A673 (cell line): Measurements from ENCODE around the gene INPP4B. TPM values are rescaled to one million over a fixed set of nuclear protein-coding genes. Genes with fewer than 3 reads are reported as not detected.

ENCODE experiments used
- BruUV-seq: library from RNA; stranded (reverse); fragments of 400-500 nt; replicated peaks from 2 replicates; lab custom pipeline; 2021; lab: Mats Ljungman, UMichigan
- CTCF ChIA-PET: fragments of 300-600 bp; sonication (Branson Sonifier 250); formaldehyde crosslinking; loops from one replicate; lab custom pipeline; 2022; ENCODE audit warnings: antibody characterized with exemption; lab: Charles Lee
- POLR2A ChIA-PET: fragments of 300-600 bp; sonication (Branson Sonifier 250); formaldehyde crosslinking; loops from one replicate; lab custom pipeline; 2022; ENCODE audit warnings: antibody characterized with exemption; ENCODE audit not compliant: low non-redundant PET; lab: Charles Lee
- DNase-seq: peaks from one replicate; pipeline ENCODE4 v3.0.0-alpha.2; 2015; ENCODE audit warnings: low spot score
- H3K27ac ChIP-seq: fragments of 200-600 bp; sonication (generic); 2 replicates; pipeline ENCODE4 v1.5.1; 2016; ENCODE audit warnings: mixed run types, low read depth, mild to moderate bottlenecking, mixed read lengths, antibody characterized with exemption, low read length; ENCODE audit not compliant: poor library complexity, severe bottlenecking
- H3K27me3 ChIP-seq: fragments of 200-600 bp; sonication (generic); replicated peaks from 2 replicates; pipeline ENCODE4 v1.6.1; 2017; ENCODE audit warnings: mixed run types, low read depth, mild to moderate bottlenecking, mixed read lengths, antibody characterized with exemption, low read length; ENCODE audit not compliant: insufficient read depth, poor library complexity
- H3K36me3 ChIP-seq: fragments of 200-600 bp; sonication (generic); 2 replicates; pipeline ENCODE4 v1.6.1; 2016; ENCODE audit warnings: mixed run types, mild to moderate bottlenecking, mixed read lengths, antibody characterized with exemption, low read length; ENCODE audit not compliant: insufficient read depth, poor library complexity, severe bottlenecking
- H3K4me1 ChIP-seq: fragments of 200-600 bp; sonication (generic); 2 replicates; pipeline ENCODE4 v1.6.1; 2017; ENCODE audit warnings: mixed run types, mild to moderate bottlenecking, mixed read lengths, antibody characterized with exemption, low read length; ENCODE audit not compliant: insufficient read depth, poor library complexity, severe bottlenecking
- H3K4me3 ChIP-seq: fragments of 200-600 bp; sonication (generic); 2 replicates; pipeline ENCODE4 v1.5.1; 2016; ENCODE audit warnings: low read depth, mixed run types, mild to moderate bottlenecking, mixed read lengths, low read length; ENCODE audit not compliant: poor library complexity, severe bottlenecking
- H3K9me3 ChIP-seq: fragments of 200-600 bp; sonication (generic); 2 replicates; pipeline ENCODE4 v1.6.1; 2016; ENCODE audit warnings: mixed run types, low read depth, mild to moderate bottlenecking, mixed read lengths, antibody characterized with exemption, low read length; ENCODE audit not compliant: poor library complexity, severe bottlenecking
- CTCF ChIP-seq: fragments of 300-800, 200-600 bp; sonication (generic); conservative IDR thresholded peaks from 2 replicates; pipeline ENCODE4 v1.5.1; 2017; ENCODE audit warnings: low read depth, mild to moderate bottlenecking, antibody characterized with exemption, low read length, moderate library complexity, mixed read lengths
- EZH2 ChIP-seq: fragments of 200-600 bp; sonication (generic); IDR thresholded peaks from 2 replicates; pipeline ENCODE4 v1.6.1; 2017; ENCODE audit warnings: borderline replicate concordance, low read depth, mild to moderate bottlenecking, mixed read lengths, antibody characterized with exemption, low read length; ENCODE audit not compliant: poor library complexity, severe bottlenecking
- intact Hi-C: fragments of 100-400 bp; cut with micrococcal nuclease; formaldehyde crosslinking; loops from one replicate; pipeline ENCODE4 v1.10.0; 2022; ENCODE audit not compliant: unreplicated experiment
- total RNA-seq: library from RNA; stranded (reverse); gene quantifications from 2 replicates; pipeline ENCODE4 v1.2.3, GENCODE V29; 2021

Gene INPP4B
- total RNA-seq, 1 experiment from 2014 or later = 13.1 TPM

- intact Hi-C loops = no loop called here
- ChIA-PET POLR2A (no interaction called here), CTCF (no interaction called here)
- TF ChIP-seq CTCF = no peak
- no peak for TF ChIP-seq EZH2
- Histone ChIP-seq H3K4me3 (no peak overlapping the region), H3K4me1 (no peaks in the 10 kb centered on the region), H3K9me3 (no peaks in the 10 kb centered on the region), H3K36me3 (no peaks in the 10 kb centered on the region), H3K27me3 (no peaks in the 10 kb centered on the region), H3K27ac (no peak overlapping the region)
- no TSS peak for BruUV-seq
- DNase-seq = no peak
Measured at GRCh38 chr4:142341268-142341667, 504.8 kb downstream of the INPP4B start.

- Histone ChIP-seq H3K36me3 (no peaks in the 10 kb centered on the region), H3K4me3 (no peak overlapping the region), H3K27ac (no peak overlapping the region), H3K4me1 (no peaks in the 10 kb centered on the region), H3K27me3 (no peaks in the 10 kb centered on the region), H3K9me3 (no peaks in the 10 kb centered on the region)
- intact Hi-C loops = no loop called here
- BruUV-seq = no TSS peak
- no peak for DNase-seq
- ChIA-PET POLR2A (interaction anchor here (0.6 kb wide), 1 partner anchor 363 kb away, joined by 10 read pairs; no protein-coding TSS in a partner anchor), CTCF (no interaction called here)
- no peak for TF ChIP-seq CTCF
- no peak for TF ChIP-seq EZH2
Measured at GRCh38 chr4:142339053-142339452, 507.0 kb downstream of the INPP4B start.

- DNase-seq = no peak
- no peaks in the 10 kb centered on the region for H3K27me3 ChIP-seq
Measured at GRCh38 chr4:142336251-142336934, 509.7 kb downstream of the INPP4B start.

More at GRCh38 chr4:142336251-142336934, 509.7 kb downstream of the INPP4B start:
- Histone ChIP-seq H3K4me1 (peaks cover 5% of the 10 kb centered on the region), H3K9me3 (no peaks in the 10 kb centered on the region), H3K27ac (no peak overlapping the region), H3K4me3 (no peak overlapping the region), H3K36me3 (no peaks in the 10 kb centered on the region)
- no TSS peak for BruUV-seq
- intact Hi-C loops = no loop called here
- ChIA-PET CTCF (no interaction called here), POLR2A (no interaction called here)
- no peak for TF ChIP-seq CTCF
- TF ChIP-seq EZH2 = no peak
